Measurements from ENCODE around the gene GJB5.

Gene GJB5

DNA sequence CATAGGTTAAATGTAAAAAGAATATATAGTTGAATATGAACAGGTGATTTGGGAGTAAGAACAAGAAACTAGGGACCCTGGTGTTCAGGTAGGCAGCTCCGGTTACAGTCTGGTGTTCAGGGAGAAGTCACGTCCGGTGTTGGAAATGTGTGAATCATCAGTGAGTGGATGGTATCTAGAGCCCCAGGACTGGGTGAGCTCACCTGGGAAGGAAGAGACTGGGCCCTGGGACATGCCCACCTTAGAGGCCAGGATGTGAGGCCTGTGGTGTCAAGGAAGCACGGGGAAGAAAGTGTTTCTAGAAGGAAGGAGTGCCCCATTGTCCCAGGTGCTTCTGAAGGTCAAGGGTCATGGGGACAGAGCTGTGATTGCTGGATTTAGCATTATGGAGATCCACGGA lies 24.7 kb downstream of the GJB5 start:
- TF ChIP-seq, protein P1, sequence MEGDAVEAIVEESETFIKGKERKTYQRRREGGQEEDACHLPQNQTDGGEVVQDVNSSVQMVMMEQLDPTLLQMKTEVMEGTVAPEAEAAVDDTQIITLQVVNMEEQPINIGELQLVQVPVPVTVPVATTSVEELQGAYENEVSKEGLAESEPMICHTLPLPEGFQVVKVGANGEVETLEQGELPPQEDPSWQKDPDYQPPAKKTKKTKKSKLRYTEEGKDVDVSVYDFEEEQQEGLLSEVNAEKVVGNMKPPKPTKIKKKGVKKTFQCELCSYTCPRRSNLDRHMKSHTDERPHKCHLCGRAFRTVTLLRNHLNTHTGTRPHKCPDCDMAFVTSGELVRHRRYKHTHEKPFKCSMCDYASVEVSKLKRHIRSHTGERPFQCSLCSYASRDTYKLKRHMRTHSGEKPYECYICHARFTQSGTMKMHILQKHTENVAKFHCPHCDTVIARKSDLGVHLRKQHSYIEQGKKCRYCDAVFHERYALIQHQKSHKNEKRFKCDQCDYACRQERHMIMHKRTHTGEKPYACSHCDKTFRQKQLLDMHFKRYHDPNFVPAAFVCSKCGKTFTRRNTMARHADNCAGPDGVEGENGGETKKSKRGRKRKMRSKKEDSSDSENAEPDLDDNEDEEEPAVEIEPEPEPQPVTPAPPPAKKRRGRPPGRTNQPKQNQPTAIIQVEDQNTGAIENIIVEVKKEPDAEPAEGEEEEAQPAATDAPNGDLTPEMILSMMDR (IDR thresholded peaks at IDR 0.05; ENCODE audit: control insufficient read depth, extremely low read depth, insufficient read depth): no peak
- H3K4me3 ChIP-seq (ENCODE audit: low read depth, low read length): no peak overlapping the region

DNA sequence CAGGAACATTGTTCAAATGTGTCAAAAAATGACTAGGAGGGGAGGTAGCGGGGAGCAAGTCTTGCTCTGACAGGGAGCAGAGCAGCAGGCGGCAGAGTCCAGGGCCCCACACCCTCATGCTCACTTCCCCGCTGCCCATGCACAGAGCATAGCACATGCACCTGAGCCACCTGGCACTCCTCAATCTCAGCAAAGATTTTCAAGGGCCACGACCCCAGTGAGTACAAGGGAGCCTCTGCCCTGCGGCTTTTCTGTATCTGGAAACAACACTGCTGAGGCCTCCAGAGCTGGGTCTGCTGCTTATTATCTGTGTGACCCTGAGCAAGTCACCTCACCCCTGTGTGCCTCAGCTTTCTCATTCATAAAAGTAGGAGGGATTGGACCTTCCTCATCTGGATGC lies 25.1 kb downstream of the GJB5 start:
- H3K4me3 ChIP-seq (ENCODE audit: low read depth, low read length): no peak overlapping the region
- TF ChIP-seq, protein P1 (IDR thresholded peaks at IDR 0.05; ENCODE audit: control insufficient read depth, extremely low read depth, insufficient read depth): no peak
- DNase-seq (ENCODE audit: low read depth): no peak

More for the DNA sequence above, 24.7 kb downstream of the GJB5 start:
- DNase-seq (ENCODE audit: low read depth): no peak

DNA sequence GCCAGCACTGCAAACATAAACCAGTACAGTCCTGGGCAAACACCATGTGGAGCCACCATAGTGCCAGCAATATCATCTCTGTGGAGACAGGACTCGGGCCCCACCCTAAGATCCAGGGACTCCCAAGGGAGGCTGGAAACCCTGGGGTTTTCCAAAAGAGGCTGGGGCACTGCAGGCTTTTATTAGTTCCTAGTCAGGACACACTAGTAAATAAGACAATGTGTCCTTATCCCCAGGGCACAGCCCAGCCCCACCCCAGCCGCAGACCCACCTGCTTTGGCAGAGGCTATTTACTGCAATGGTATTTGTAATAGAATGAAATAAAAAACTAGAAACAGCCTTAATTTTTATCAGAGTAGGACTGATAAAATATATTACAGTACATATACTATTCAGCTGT lies 25.7 kb downstream of the GJB5 start:
- no peak for DNase-seq (ENCODE audit: low read depth)
- TF ChIP-seq, protein P1 (IDR thresholded peaks at IDR 0.05; ENCODE audit: control insufficient read depth, extremely low read depth, insufficient read depth): no peak
- no peak overlapping the region for H3K4me3 ChIP-seq (ENCODE audit: low read depth, low read length)

DNA sequence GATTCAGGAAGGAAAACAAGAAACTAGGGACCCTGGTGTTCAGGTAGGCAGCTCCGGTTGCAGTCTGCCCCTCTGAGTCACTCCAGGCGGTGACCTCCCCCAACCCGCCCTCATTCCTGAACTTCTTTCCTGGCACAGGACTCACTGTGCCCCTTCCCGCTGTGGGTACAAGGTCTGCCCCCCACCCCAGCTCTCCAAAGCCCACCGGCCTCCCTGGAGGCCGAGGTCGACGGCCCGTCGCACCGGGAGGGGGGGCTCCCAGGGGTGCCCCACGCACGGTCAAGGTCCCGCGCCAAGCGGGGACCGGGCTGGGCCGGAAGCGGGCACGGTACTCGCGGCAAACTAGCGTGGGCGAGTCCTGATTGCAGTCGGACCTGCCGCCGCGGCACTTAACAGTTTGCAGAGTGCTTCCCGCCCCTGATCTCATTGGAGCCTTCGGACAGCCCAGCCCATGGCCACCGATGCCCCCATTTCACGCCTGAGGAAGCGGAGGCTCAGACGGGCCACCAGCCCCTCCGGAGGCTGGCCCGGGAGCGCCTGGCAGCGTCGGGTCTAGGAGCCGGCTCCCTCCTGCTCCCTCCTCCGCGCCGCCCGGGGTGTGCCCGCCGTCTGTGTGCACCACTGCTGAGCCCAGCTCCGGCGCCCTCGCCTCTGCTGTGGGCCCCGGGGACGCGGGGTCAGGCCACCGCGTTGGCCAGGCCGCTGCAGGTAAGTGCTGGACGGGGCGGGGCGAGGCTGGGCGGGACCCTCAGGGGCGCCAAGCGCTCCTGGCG lies 26.4 kb downstream of the GJB5 start, which contains the start of gene GJB3:
TSS of gene GJB3 (plus strand) at position 144 of the 773 bp plus-strand sequence. CDS start 3,549 bp downstream, outside the sequence.
- no peak for DNase-seq (ENCODE audit: low read depth)
- TF ChIP-seq, protein P1 (IDR thresholded peaks at IDR 0.05; ENCODE audit: control insufficient read depth, extremely low read depth, insufficient read depth): no peak
- no peak within 1 kb of the TSS for H3K4me3 ChIP-seq (ENCODE audit: low read depth, low read length)

DNA sequence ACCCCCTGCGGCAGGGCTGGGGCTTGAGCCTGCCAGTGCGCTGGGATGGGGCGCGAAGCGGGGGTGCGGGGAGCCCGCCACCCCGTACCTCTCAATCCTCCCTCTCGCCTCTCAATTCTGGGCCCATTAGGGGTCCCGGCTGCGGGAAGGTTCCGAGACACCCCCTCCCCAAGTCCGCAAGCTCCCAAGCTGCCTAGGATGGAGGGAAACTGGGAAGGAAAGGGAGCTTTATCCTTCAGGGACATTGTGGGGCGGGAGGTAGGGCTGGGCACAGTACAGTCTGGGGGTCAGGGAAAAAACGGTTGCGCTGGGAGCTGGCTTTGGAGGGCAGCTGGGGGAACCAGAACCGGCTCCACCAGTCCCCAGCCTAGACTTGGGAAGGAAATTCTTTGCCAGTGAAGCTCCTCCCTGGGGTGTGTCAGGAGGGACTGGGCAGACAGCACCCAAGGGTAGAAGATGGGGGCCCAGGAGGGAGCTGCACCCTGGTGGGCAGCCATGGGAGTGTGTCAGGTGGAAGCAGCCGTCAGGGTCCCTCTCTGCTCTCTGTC lies 27.1 kb downstream of the GJB5 start:
- H3K4me3 ChIP-seq (ENCODE audit: low read depth, low read length): no peak overlapping the region
- TF ChIP-seq, protein P1 (IDR thresholded peaks at IDR 0.05; ENCODE audit: control insufficient read depth, extremely low read depth, insufficient read depth): no peak
- no peak for DNase-seq (ENCODE audit: low read depth)

DNA sequence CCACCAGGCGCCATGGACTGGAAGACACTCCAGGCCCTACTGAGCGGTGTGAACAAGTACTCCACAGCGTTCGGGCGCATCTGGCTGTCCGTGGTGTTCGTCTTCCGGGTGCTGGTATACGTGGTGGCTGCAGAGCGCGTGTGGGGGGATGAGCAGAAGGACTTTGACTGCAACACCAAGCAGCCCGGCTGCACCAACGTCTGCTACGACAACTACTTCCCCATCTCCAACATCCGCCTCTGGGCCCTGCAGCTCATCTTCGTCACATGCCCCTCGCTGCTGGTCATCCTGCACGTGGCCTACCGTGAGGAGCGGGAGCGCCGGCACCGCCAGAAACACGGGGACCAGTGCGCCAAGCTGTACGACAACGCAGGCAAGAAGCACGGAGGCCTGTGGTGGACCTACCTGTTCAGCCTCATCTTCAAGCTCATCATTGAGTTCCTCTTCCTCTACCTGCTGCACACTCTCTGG lies 29.9 kb downstream of the GJB5 start:
- TF ChIP-seq, protein P1 (IDR thresholded peaks at IDR 0.05; ENCODE audit: control insufficient read depth, extremely low read depth, insufficient read depth): no peak
- DNase-seq (ENCODE audit: low read depth): no peak
- H3K4me3 ChIP-seq (ENCODE audit: low read depth, low read length): no peak overlapping the region

Data from LNCaP clone FGC (cell line).